K562 (cell line): ENCODE results near the gene LRP1. TPM values are rescaled to one million over a fixed set of nuclear protein-coding genes. Genes with fewer than 3 reads are reported as not detected.

ENCODE experiments used
- ERF ChIP-seq: fragments of 450-650 bp; formaldehyde crosslinking; IDR thresholded peaks from 2 replicates; pipeline ENCODE4 v1.4.0; 2020; ENCODE audit warnings: mild to moderate bottlenecking, mixed read lengths
- GTF2A2 ChIP-seq: IDR thresholded peaks from 2 replicates; pipeline ENCODE4 v1.6.1; 2016; ENCODE audit warnings: mild to moderate bottlenecking, missing genetic modification characterization, missing compliant biosample characterization
- HNRNPLL ChIP-seq: fragments of 200-400 bp; formaldehyde crosslinking; IDR thresholded peaks from 2 replicates; pipeline ENCODE4 v1.6.1; 2017; ENCODE audit warnings: low read length, low read depth, mild to moderate bottlenecking; ENCODE audit not compliant: poor library complexity, severe bottlenecking
- MEIS2 ChIP-seq: fragments of 450-650 bp; IDR thresholded peaks from 2 replicates; pipeline ENCODE4 v1.6.1; 2014; ENCODE audit warnings: mild to moderate bottlenecking; ENCODE audit not compliant: partially characterized antibody
- PML ChIP-seq: IDR thresholded peaks from 2 replicates; pipeline ENCODE4 v1.6.1; 2012; ENCODE audit warnings: low read length, inconsistent platforms
- RFX7 ChIP-seq: fragments of 250-450 bp; sonication (Bioruptor Pico); IDR thresholded peaks from 2 replicates; pipeline ENCODE4 v1.5.1; 2021; ENCODE audit warnings: mild to moderate bottlenecking
- SIX5 ChIP-seq, 2 experiments: IDR thresholded peaks; 2 replicates each; pipeline ENCODE4 v1.6.1; 2011; ENCODE audit warnings: low read length in 2 of 2, borderline replicate concordance in 1 of 2, low read depth in 1 of 2, mild to moderate bottlenecking in 1 of 2, moderate library complexity in 1 of 2; ENCODE audit not compliant: insufficient read depth in 1 of 2
- SRSF3 ChIP-seq: fragments of 200-400 bp; formaldehyde crosslinking; IDR thresholded peaks from 2 replicates; pipeline ENCODE4 v1.6.1; 2016; ENCODE audit warnings: mild to moderate bottlenecking, low read length, moderate library complexity; ENCODE audit not compliant: insufficient read depth
- TCF7 ChIP-seq: sonication (generic); IDR thresholded peaks from 2 replicates; pipeline ENCODE4 v1.6.1; 2016; ENCODE audit warnings: antibody characterized with exemption, borderline replicate concordance
- ZFP36 ChIP-seq: fragments of 150-350 bp; IDR thresholded peaks from 2 replicates; pipeline ENCODE4 v1.6.1; 2018; ENCODE audit warnings: low read length, low read depth; ENCODE audit not compliant: partially characterized antibody
- polyA plus RNA-seq, 8 experiments: library from polyadenylated mRNA; depleted of rRNA in 4 of 8; stranded (reverse) in 5 of 8; unstranded in 3 of 8; fragments of >200 nt; fragmentation: Nextera tagmentation in 2 of 8; fragmentation: Illumina TruSeq in 1 of 8; extraction: Ambion mirVana in 2 of 8; extraction: Trizol in 1 of 8; gene quantifications; 2 replicates each; pipeline versions ENCODE4 v1.2.1 to v1.2.3, GENCODE V29; 2011 to 2014; ENCODE audit warnings: inconsistent platforms in 1 of 8, missing spikeins in 1 of 8
- total RNA-seq, 7 experiments: library from RNA; depleted of rRNA in 6 of 7; stranded (reverse); fragments of >200 nt in 6 of 7; fragmentation: Illumina TruSeq in 2 of 7; extraction: Trizol in 2 of 7; gene quantifications; 2 replicates each; pipeline versions ENCODE4 v1.2.1 to v1.2.3, GENCODE V29; 2011 to 2021; ENCODE audit warnings: low replicate concordance in 1 of 7
- TF ChIP-seq, protein P1 (sequence below): fragments of 250-450 bp; sonication (Bioruptor Pico); IDR thresholded peaks from 2 replicates; pipeline ENCODE4 v1.8.0; 2021; ENCODE audit warnings: borderline replicate concordance, mild to moderate bottlenecking, moderate library complexity; ENCODE audit not compliant: poor library complexity, severe bottlenecking
- TF ChIP-seq, protein P2 (sequence below): fragments of 450-650 bp; formaldehyde crosslinking; IDR thresholded peaks from 2 replicates; pipeline ENCODE4 v1.4.0; 2022; ENCODE audit warnings: missing genetic modification characterization
- TF ChIP-seq, protein P3 (sequence below): IDR thresholded peaks from 2 replicates; pipeline ENCODE4 v1.6.1; 2011; ENCODE audit warnings: borderline replicate concordance, low read depth, mild to moderate bottlenecking, moderate library complexity, low read length; ENCODE audit not compliant: insufficient read depth, poor library complexity, severe bottlenecking
- TF ChIP-seq, protein P4 (sequence below): fragments of 450-650 bp; conservative IDR thresholded peaks from 2 replicates; pipeline ENCODE4 v1.6.1; 2016; ENCODE audit warnings: missing genetic modification characterization, low read depth, mild to moderate bottlenecking, control low read depth, missing compliant biosample characterization
- TF ChIP-seq, protein P5 (sequence below): fragments of 450-650 bp; IDR thresholded peaks from 2 replicates; pipeline ENCODE4 v1.6.1; 2014; ENCODE audit warnings: low read depth, mild to moderate bottlenecking, moderate library complexity, borderline replicate concordance

The LRP1 gene
- total and polyA plus RNA-seq, 9 of the 15 experiments (the other 6 are each of a cell fraction or from before 2014, with no cell fraction given), result 0.04 to 0.64 (median 0.19) TPM; not detected in 2

DNA sequence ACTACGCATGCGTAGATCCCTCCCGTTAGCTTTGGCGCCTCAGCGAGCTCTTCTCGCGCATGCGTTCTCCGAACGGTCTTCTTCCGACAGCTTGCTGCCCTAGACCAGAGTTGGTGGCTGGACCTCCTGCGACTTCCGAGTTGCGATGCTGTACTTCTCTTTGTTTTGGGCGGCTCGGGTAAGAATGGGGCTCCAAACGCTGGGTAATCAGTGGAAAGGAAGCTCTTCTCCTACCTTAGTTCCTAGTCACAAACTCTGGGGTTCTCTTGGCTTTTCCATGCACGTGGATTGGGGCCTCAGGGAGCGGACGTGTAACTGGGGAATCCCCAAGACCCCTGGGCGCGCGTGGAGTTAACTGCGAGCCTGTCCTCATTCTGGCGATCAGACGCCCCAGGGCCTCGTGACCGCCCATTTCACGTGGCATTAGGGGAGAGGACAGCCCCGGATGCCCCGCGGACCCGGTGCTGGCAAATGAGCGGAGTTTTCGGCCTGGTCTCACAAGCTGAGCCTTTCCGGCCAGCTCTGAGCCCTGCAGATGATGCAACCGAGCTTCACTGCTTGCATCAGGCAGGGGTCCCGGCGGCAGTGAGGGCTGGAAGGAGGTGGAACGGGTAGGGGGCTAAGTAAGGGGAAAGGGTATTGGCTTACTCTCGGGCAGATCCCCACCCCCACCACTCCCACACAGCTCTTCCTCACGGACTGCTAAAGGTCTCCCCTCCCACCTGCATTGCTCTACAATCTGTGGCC lies 101.5 kb downstream of the LRP1 start, which contains the start of gene SHMT2 (continued):
- TF ChIP-seq HNRNPLL (no peak), ZFP36 (peak; percentile 3), SIX5 (IDR thresholded peaks at IDR 0.05; ENCODE audit: borderline replicate concordance in 1 of 2, insufficient read depth in 1 of 2, low read depth in 1 of 2, low read length in 2 of 2) (no peak; a peak in 2 of 4 replicates), SRSF3 (no peak; the same call in 1 of the 2 replicates), TCF7 (no peak), ERF (CRISPR knock-in tag) (0 out of 2 replicates have a peak, but pooled peaks have one; percentile 35), GTF2A2 (tag) (no peak), RFX7 (CRISPR knock-in tag) (no peak), MEIS2 (peak; percentile 89), PML (peak; percentile 21; the same call in 1 of the 2 replicates)
- TF ChIP-seq, protein P1, sequence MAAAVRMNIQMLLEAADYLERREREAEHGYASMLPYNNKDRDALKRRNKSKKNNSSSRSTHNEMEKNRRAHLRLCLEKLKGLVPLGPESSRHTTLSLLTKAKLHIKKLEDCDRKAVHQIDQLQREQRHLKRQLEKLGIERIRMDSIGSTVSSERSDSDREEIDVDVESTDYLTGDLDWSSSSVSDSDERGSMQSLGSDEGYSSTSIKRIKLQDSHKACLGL (CRISPR knock-in tag), result no peak
- TF ChIP-seq, protein P2, sequence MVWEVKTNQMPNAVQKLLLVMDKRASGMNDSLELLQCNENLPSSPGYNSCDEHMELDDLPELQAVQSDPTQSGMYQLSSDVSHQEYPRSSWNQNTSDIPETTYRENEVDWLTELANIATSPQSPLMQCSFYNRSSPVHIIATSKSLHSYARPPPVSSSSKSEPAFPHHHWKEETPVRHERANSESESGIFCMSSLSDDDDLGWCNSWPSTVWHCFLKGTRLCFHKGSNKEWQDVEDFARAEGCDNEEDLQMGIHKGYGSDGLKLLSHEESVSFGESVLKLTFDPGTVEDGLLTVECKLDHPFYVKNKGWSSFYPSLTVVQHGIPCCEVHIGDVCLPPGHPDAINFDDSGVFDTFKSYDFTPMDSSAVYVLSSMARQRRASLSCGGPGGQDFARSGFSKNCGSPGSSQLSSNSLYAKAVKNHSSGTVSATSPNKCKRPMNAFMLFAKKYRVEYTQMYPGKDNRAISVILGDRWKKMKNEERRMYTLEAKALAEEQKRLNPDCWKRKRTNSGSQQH (CRISPR knock-in tag), result no peak
- TF ChIP-seq, protein P3, sequence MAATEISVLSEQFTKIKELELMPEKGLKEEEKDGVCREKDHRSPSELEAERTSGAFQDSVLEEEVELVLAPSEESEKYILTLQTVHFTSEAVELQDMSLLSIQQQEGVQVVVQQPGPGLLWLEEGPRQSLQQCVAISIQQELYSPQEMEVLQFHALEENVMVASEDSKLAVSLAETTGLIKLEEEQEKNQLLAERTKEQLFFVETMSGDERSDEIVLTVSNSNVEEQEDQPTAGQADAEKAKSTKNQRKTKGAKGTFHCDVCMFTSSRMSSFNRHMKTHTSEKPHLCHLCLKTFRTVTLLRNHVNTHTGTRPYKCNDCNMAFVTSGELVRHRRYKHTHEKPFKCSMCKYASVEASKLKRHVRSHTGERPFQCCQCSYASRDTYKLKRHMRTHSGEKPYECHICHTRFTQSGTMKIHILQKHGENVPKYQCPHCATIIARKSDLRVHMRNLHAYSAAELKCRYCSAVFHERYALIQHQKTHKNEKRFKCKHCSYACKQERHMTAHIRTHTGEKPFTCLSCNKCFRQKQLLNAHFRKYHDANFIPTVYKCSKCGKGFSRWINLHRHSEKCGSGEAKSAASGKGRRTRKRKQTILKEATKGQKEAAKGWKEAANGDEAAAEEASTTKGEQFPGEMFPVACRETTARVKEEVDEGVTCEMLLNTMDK, result no peak
- TF ChIP-seq, protein P4, sequence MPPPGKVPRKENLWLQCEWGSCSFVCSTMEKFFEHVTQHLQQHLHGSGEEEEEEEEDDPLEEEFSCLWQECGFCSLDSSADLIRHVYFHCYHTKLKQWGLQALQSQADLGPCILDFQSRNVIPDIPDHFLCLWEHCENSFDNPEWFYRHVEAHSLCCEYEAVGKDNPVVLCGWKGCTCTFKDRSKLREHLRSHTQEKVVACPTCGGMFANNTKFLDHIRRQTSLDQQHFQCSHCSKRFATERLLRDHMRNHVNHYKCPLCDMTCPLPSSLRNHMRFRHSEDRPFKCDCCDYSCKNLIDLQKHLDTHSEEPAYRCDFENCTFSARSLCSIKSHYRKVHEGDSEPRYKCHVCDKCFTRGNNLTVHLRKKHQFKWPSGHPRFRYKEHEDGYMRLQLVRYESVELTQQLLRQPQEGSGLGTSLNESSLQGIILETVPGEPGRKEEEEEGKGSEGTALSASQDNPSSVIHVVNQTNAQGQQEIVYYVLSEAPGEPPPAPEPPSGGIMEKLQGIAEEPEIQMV, result peak; percentile 57
- TF ChIP-seq, protein P5, sequence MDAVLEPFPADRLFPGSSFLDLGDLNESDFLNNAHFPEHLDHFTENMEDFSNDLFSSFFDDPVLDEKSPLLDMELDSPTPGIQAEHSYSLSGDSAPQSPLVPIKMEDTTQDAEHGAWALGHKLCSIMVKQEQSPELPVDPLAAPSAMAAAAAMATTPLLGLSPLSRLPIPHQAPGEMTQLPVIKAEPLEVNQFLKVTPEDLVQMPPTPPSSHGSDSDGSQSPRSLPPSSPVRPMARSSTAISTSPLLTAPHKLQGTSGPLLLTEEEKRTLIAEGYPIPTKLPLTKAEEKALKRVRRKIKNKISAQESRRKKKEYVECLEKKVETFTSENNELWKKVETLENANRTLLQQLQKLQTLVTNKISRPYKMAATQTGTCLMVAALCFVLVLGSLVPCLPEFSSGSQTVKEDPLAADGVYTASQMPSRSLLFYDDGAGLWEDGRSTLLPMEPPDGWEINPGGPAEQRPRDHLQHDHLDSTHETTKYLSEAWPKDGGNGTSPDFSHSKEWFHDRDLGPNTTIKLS, result peak; percentile 74
